IPS DF 6.9 (cell line): Measurements from ENCODE around the gene TMEM120B.

ENCODE experiments used
- DNase-seq: peaks from one replicate; pipeline ENCODE4 v3.0.0-alpha.2; 2013; ENCODE audit warnings: low read depth, low spot score
- H3K27ac ChIP-seq: one replicate; pipeline ENCODE4 v1.5.1; 2013; ENCODE audit warnings: low read length, control low read depth
- H3K27me3 ChIP-seq: 2 replicates; pipeline ENCODE4 v1.6.1; 2013; ENCODE audit warnings: mild to moderate bottlenecking, low read length; ENCODE audit not compliant: control insufficient read depth, insufficient read depth
- H3K36me3 ChIP-seq: 2 replicates; pipeline ENCODE4 v1.6.1; 2013; ENCODE audit warnings: low read length; ENCODE audit not compliant: control insufficient read depth, insufficient read depth
- H3K4me1 ChIP-seq: 2 replicates; pipeline ENCODE4 v1.6.1; 2013; ENCODE audit warnings: low read length; ENCODE audit not compliant: control insufficient read depth, insufficient read depth
- H3K4me3 ChIP-seq: 2 replicates; pipeline ENCODE4 v1.5.1; 2013; ENCODE audit warnings: mild to moderate bottlenecking, low read length
- H3K9me3 ChIP-seq: 2 replicates; pipeline ENCODE4 v1.6.1; 2013; ENCODE audit warnings: low read length, inconsistent platforms; ENCODE audit not compliant: control insufficient read depth, insufficient read depth
- WGBS: extraction: QIAGEN DNeasy Blood & Tissue Kit; methylation state at CpG from one replicate; pipeline ENCODE4 v1.1.7; 2013; ENCODE audit warnings: mixed read lengths, missing lambda C conversion rate; ENCODE audit not compliant: insufficient read length, insufficient coverage; 5-methylcytosine and 5-hydroxymethylcytosine counted together

Gene TMEM120B

GRCh38 chr12:121792607-121793439, 80.3 kb downstream of the TMEM120B start:
- Histone ChIP-seq H3K27me3 (no peaks in the 10 kb centered on the region), H3K4me1 (peaks cover 8% of the 10 kb centered on the region), H3K9me3 (no peaks in the 10 kb centered on the region), H3K36me3 (peaks cover 4% of the 10 kb centered on the region), H3K4me3 (peak overlapping the region; percentile 84), H3K27ac (no peak overlapping the region)
- WGBS: no CpG with 5 or more reads among the region's 48 CpGs
- no peak for DNase-seq

DNA sequence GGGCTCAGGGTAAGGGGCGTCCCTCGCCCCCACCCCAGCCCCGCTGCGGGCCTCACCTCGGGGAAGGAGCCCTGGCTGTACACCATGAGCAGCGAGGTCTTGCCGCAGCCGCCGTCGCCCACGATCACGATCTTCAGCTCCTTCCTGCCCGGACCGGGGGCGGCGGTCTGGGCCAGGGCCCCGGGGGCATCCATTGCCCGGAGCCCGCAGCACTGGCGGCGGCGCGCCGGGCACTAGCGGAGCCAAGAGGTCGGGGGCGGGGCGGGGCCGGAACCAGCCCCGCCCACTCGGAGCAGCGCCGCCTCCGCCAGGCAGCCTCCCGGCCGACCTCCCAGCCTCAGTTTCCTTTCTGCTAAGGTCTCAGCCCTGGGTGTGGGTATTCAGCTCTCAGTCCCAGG, 80.9 kb downstream of the TMEM120B start, which contains the start of gene RHOF:
RHOF (minus strand) TSS at position 249 of the 398 bp plus-strand sequence; CDS start at position 194, 55 bp downstream.
- H3K4me3 ChIP-seq: peak within 1 kb of the TSS; percentile 84
- no peaks in the 10 kb centered on the region for H3K9me3 ChIP-seq
- H3K27ac ChIP-seq: no peak within 1 kb of the TSS
- H3K36me3 ChIP-seq: peaks cover 4% of the 10 kb centered on the region
- H3K4me1 ChIP-seq: peaks cover 10% of the 10 kb centered on the region
- no CpG with 5 or more reads among the region's 36 CpGs for WGBS
- DNase-seq: no peak
- no peaks in the 10 kb centered on the region for H3K27me3 ChIP-seq

- Histone ChIP-seq H3K27me3 (no peaks in the 10 kb centered on the region), H3K4me3 (peak overlapping the region; percentile 84; the same call in 1 of the 2 replicates), H3K27ac (no peak overlapping the region), H3K36me3 (peaks cover 4% of the 10 kb centered on the region), H3K4me1 (peaks cover 11% of the 10 kb centered on the region), H3K9me3 (no peaks in the 10 kb centered on the region)
- DNase-seq: no peak
- WGBS: no CpG with 5 or more reads among the region's 59 CpGs
Observed at GRCh38 chr12:121793838-121794533, 81.4 kb downstream of the TMEM120B start.

GRCh38 chr12:121794534-121795033, 82.0 kb downstream of the TMEM120B start:
- no peaks in the 10 kb centered on the region for H3K27me3 ChIP-seq
- H3K4me1 ChIP-seq: peaks cover 11% of the 10 kb centered on the region
- no peak for DNase-seq
- no CpG with 5 or more reads among the region's 13 CpGs for WGBS
- H3K9me3 ChIP-seq: no peaks in the 10 kb centered on the region
- no peak overlapping the region for H3K4me3 ChIP-seq
- H3K36me3 ChIP-seq: peaks cover 4% of the 10 kb centered on the region
- H3K27ac ChIP-seq: no peak overlapping the region

DNA sequence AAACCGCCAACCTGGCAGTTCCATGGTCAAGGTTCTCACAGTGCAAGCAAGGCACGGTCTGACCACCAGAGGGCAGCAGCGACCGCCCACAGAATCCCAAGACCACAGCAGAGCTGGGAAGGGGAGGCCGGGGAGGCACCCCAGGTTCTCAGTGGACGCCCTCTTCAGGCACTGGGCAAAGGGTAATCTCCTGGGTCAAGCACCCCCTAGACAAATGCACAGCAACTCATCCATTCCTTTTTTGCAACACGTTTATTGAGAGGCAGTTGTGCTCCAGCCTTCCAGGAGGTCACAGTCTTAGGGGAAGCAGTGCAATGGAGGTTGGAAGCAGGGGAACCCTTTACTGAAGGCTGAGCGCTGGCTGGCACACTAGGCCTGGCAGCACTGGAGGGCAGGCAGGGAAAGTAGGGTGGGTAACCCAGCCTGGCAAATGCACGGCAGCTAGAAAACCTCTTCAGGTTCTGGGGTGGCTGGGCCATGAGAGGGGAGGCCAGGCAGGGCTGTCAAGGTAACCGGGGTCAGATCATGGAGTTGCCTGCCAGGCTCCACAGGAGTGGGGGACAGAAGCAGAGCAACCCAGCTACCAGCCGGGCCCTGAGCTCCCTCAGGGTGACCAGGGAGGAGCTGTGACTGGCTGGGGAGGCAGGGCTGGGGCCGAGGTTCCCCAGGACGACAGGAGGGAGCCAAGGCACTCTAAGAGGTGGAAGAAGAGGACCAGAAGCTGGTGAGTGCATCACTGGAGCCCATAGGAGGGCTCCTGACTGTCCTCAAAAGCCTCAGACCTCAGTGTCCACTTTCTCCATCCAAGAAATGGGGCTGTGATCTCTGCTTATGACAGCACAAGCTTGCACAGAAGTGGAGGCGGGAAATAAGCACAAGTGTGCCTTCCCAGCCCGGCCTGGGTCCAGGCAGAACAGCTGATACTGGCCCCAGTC, 82.7 kb downstream of the TMEM120B start:
- Histone ChIP-seq H3K36me3 (peaks cover 4% of the 10 kb centered on the region), H3K27me3 (no peaks in the 10 kb centered on the region), H3K9me3 (no peaks in the 10 kb centered on the region), H3K27ac (no peak overlapping the region), H3K4me1 (peaks cover 11% of the 10 kb centered on the region), H3K4me3 (no peak overlapping the region)
- no peak for DNase-seq
- WGBS: no CpG with 5 or more reads among the region's 15 CpGs

- H3K27me3 ChIP-seq: no peaks in the 10 kb centered on the region
- H3K36me3 ChIP-seq: peaks cover 4% of the 10 kb centered on the region
- H3K4me3 ChIP-seq: peak overlapping the region; percentile 4; the same call in 1 of the 2 replicates
- WGBS: no CpG with 5 or more reads among the region's 39 CpGs
- DNase-seq: no peak
- no peaks in the 10 kb centered on the region for H3K9me3 ChIP-seq
- no peak overlapping the region for H3K27ac ChIP-seq
- peaks cover 11% of the 10 kb centered on the region for H3K4me1 ChIP-seq
Observed at GRCh38 chr12:121796855-121797751, 84.6 kb downstream of the TMEM120B start.

GRCh38 chr12:121797937-121798786, 85.6 kb downstream of the TMEM120B start:
- no peak for DNase-seq
- peaks cover 4% of the 10 kb centered on the region for H3K36me3 ChIP-seq
- no CpG with 5 or more reads among the region's 19 CpGs for WGBS
- no peaks in the 10 kb centered on the region for H3K9me3 ChIP-seq
- H3K27me3 ChIP-seq: no peaks in the 10 kb centered on the region
- H3K27ac ChIP-seq: no peak overlapping the region
- peaks cover 11% of the 10 kb centered on the region for H3K4me1 ChIP-seq
- no peak overlapping the region for H3K4me3 ChIP-seq

DNA sequence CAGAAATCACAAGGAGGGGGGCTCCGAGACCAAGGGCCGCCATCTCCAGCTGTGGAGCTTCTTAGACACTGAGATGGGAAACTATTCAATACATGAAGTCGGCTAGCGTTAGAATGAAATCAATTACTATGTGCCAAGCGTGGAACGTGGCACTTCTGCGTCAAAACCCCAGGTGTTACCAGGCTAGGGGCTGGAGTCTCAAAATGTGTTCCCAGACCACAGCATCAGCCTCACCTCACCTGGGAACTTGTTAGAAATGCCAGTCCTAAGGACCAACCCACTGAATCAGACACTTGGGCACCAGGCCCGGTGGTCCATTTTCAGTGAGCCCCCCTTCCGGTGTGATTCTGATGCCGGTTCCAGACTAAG, 86.2 kb downstream of the TMEM120B start:
- DNase-seq: no peak
- Histone ChIP-seq H3K27me3 (no peaks in the 10 kb centered on the region), H3K27ac (no peak overlapping the region), H3K9me3 (no peaks in the 10 kb centered on the region), H3K36me3 (peaks cover 4% of the 10 kb centered on the region), H3K4me1 (peaks cover 11% of the 10 kb centered on the region), H3K4me3 (no peak overlapping the region; the same call in 1 of the 2 replicates)
- no CpG with 5 or more reads among the region's 10 CpGs for WGBS
